Measurements from ENCODE around the gene ALDH3B2. TPM values are rescaled to one million over a fixed set of nuclear protein-coding genes. Genes with fewer than 3 reads are reported as not detected.
"Not testable (repeated sequence)": the region's sequence is repeated elsewhere in the genome, so short reads cannot be mapped to it uniquely, and the experiment has no call there.

ALDH3B2 gene
- total RNA-seq, 1 donor from 2014 or later: 0.65 TPM

GRCh38 chr11:67618901-67619659, 55.3 kb downstream of the ALDH3B2 start:
- H3K4me3 ChIP-seq; H3K27ac ChIP-seq; H3K36me3 ChIP-seq; ATAC-seq; H3K4me1 ChIP-seq; intact Hi-C loops (cut with DNase I); H3K9me3 ChIP-seq; DNase-seq; H3K27me3 ChIP-seq (ENCODE audit: low read depth): not testable (repeated sequence)

- Histone ChIP-seq H3K9me3 (no peaks in the 10 kb centered on the region), H3K4me3 (no peak overlapping the region), H3K27ac (no peak overlapping the region), H3K4me1 (peaks cover 14% of the 10 kb centered on the region), H3K27me3 (ENCODE audit: low read depth) (peaks cover 6% of the 10 kb centered on the region), H3K36me3 (peaks cover 8% of the 10 kb centered on the region)
- no peak for DNase-seq
- intact Hi-C loops (cut with DNase I): no loop called here
- no peak for ATAC-seq
- TF ChIP-seq CTCF (IDR thresholded peaks at IDR 0.05): no peak
Measured at GRCh38 chr11:67617243-67617953, 57.0 kb downstream of the ALDH3B2 start.

- TF ChIP-seq CTCF (IDR thresholded peaks at IDR 0.05): no peak
Measured at GRCh38 chr11:67616431-67617242, 57.8 kb downstream of the ALDH3B2 start.

GRCh38 chr11:67615728-67616430, 58.5 kb downstream of the ALDH3B2 start:
- peaks cover 14% of the 10 kb centered on the region for H3K4me1 ChIP-seq
- DNase-seq (peak; percentile 40), ATAC-seq (no peak)
- intact Hi-C loops (cut with DNase I): no loop called here
- H3K27me3 ChIP-seq (ENCODE audit: low read depth): peaks cover 6% of the 10 kb centered on the region
- no peaks in the 10 kb centered on the region for H3K9me3 ChIP-seq
- H3K27ac ChIP-seq: no peak overlapping the region
- H3K36me3 ChIP-seq: peaks cover 23% of the 10 kb centered on the region
- H3K4me3 ChIP-seq: no peak overlapping the region
- no peak for TF ChIP-seq CTCF (IDR thresholded peaks at IDR 0.05)

More at GRCh38 chr11:67616431-67617242, 57.8 kb downstream of the ALDH3B2 start:
- intact Hi-C loops (cut with DNase I): no loop called here
- ATAC-seq: peak in 1 of 2 donors; percentile 3
- H3K36me3 ChIP-seq: peaks cover 15% of the 10 kb centered on the region
- no peaks in the 10 kb centered on the region for H3K9me3 ChIP-seq
- no peak for DNase-seq
- H3K4me3 ChIP-seq: no peak overlapping the region
- no peak overlapping the region for H3K27ac ChIP-seq
- H3K27me3 ChIP-seq (ENCODE audit: low read depth): peaks cover 6% of the 10 kb centered on the region
- H3K4me1 ChIP-seq: peaks cover 14% of the 10 kb centered on the region

- Histone ChIP-seq H3K4me1 (peaks cover 14% of the 10 kb centered on the region), H3K36me3 (peaks cover 32% of the 10 kb centered on the region), H3K4me3 (no peak overlapping the region), H3K27ac (peak overlapping the region; percentile 85), H3K9me3 (no peaks in the 10 kb centered on the region), H3K27me3 (ENCODE audit: low read depth) (peaks cover 6% of the 10 kb centered on the region)
- intact Hi-C loops (cut with DNase I): no loop called here
- peak; percentile 65 for DNase-seq
- ATAC-seq: peak; percentile 62 to 69
- peak; percentile 49 for TF ChIP-seq CTCF (IDR thresholded peaks at IDR 0.05)
Measured at GRCh38 chr11:67614730-67615714, 59.4 kb downstream of the ALDH3B2 start.

Data from lower lobe of right lung (tissue), 2 donors.